GM12878 (cell line): ENCODE data around the gene MACROD2. TPM values are rescaled to one million over a fixed set of nuclear protein-coding genes. Genes with fewer than 3 reads are reported as not detected.

Experiments used
- ATAC-seq: fragments of 200-7000 bp; cut with Tn5 transposase; 3 replicates; pipeline ENCODE4 v1.9.1; 2020; ENCODE audit warnings: mild to moderate bottlenecking, moderate library complexity
- BruUV-seq: library from RNA; stranded (reverse); fragments of 400-500 nt; replicated peaks from 2 replicates; lab custom pipeline; 2021; lab: Mats Ljungman, UMichigan
- CTCF ChIA-PET: fragments of 300-600 bp; sonication (Branson Sonifier 250); formaldehyde crosslinking; extraction: SDS; loops from one replicate; lab custom pipeline; 2021; ENCODE audit warnings: inconsistent platforms; lab: Yijun Ruan, JAX
- POLR2A ChIA-PET: fragments of 350-600 bp; formaldehyde crosslinking; extraction: SDS; loops from one replicate; lab custom pipeline; 2021; ENCODE audit warnings: inconsistent platforms; lab: Charles Lee
- RAD21 ChIA-PET: fragments of 300-600 bp; sonication (Branson Sonifier 250); formaldehyde crosslinking; loops from one replicate; lab custom pipeline; 2023; ENCODE audit warnings: antibody characterized with exemption; ENCODE audit not compliant: unreplicated experiment; lab: Charles Lee
- SMC1A ChIA-PET: fragments of 300-600 bp; sonication (Branson Sonifier 250); formaldehyde crosslinking; loops from one replicate; lab custom pipeline; 2023; ENCODE audit not compliant: unreplicated experiment, uncharacterized antibody; lab: Charles Lee
- DNase-seq: peaks from one replicate; pipeline ENCODE4 v3.0.0-alpha.2; 2011; ENCODE audit warnings: low read depth, low spot score
- FAIRE-seq: peaks from 3 replicates; lab custom pipeline; 2011; peaks lifted over from hg19 to GRCh38; lab: Jason Lieb, UNC
- H2AFZ ChIP-seq: 2 replicates; pipeline ENCODE4 v1.6.0; 2011; ENCODE audit warnings: low read depth, low read length, control low read depth; ENCODE audit not compliant: control insufficient read depth
- H3K27ac ChIP-seq: 2 replicates; pipeline ENCODE4 v1.5.1; 2011; ENCODE audit warnings: control low read depth; ENCODE audit not compliant: control insufficient read depth, insufficient read depth
- H3K27me3 ChIP-seq, 2 experiments: replicated peaks in 1 of 2; 2 replicates each; pipeline versions ENCODE4 v1.6.0 to v1.6.1; 2011; ENCODE audit warnings: low read length in 1 of 2; ENCODE audit not compliant: control insufficient read depth in 2 of 2, insufficient read depth in 2 of 2
- H3K36me3 ChIP-seq, 2 experiments: 2 replicates each; pipeline ENCODE4 v1.5.1; 2011; ENCODE audit warnings: low read length in 1 of 2; ENCODE audit not compliant: control insufficient read depth in 2 of 2, insufficient read depth in 2 of 2
- H3K4me1 ChIP-seq: 2 replicates; pipeline ENCODE4 v1.6.1; 2011; ENCODE audit warnings: mild to moderate bottlenecking, low read length, moderate library complexity, mixed read lengths; ENCODE audit not compliant: control insufficient read depth, insufficient read depth
- H3K4me2 ChIP-seq: 2 replicates; pipeline ENCODE4 v1.6.0; 2011; ENCODE audit warnings: control low read depth; ENCODE audit not compliant: control insufficient read depth, insufficient read depth
- H3K4me3 ChIP-seq: fragments of 200-600 bp; sonication (generic); 2 replicates; pipeline ENCODE4 v1.5.1; 2016
- H3K79me2 ChIP-seq: 2 replicates; pipeline ENCODE4 v1.6.0; 2011; ENCODE audit warnings: low read length; ENCODE audit not compliant: control insufficient read depth, insufficient read depth
- H3K9ac ChIP-seq: 2 replicates; pipeline ENCODE4 v1.8.0; 2011; ENCODE audit warnings: low read length, control low read depth, mixed read lengths; ENCODE audit not compliant: control insufficient read depth, insufficient read depth
- H3K9me3 ChIP-seq: replicated peaks from 3 replicates; pipeline ENCODE4 v1.5.1; 2011; ENCODE audit warnings: mild to moderate bottlenecking, low read length; ENCODE audit not compliant: control insufficient read depth, insufficient read depth
- H4K20me1 ChIP-seq: 2 replicates; pipeline ENCODE4 v1.6.0; 2011; ENCODE audit not compliant: control insufficient read depth, insufficient read depth
- BHLHE40 ChIP-seq, 2 experiments: fragments of 450-650 bp in 1 of 2; IDR thresholded peaks; 2 replicates each; pipeline ENCODE4 v1.6.1; 2011 to 2017; ENCODE audit warnings: low read depth in 2 of 2, borderline replicate concordance in 1 of 2, improper control_type of control experiment in 1 of 2, low read length in 1 of 2, mild to moderate bottlenecking in 1 of 2
- BRCA1 ChIP-seq: IDR thresholded peaks from 2 replicates; pipeline ENCODE4 v1.6.1; 2011; ENCODE audit warnings: low read depth, low read length, improper control_type of control experiment
- IKZF1 ChIP-seq: fragments of 450-650 bp; conservative IDR thresholded peaks from 2 replicates; pipeline ENCODE4 v1.6.1; 2017; ENCODE audit warnings: antibody characterized with exemption, mild to moderate bottlenecking
- NFYB ChIP-seq: IDR thresholded peaks from 2 replicates; pipeline ENCODE4 v1.6.1; 2011; ENCODE audit warnings: low read depth, mild to moderate bottlenecking, low read length, improper control_type of control experiment, moderate library complexity; ENCODE audit not compliant: insufficient read depth
- POLR2AphosphoS2 ChIP-seq: IDR thresholded peaks from 2 replicates; pipeline ENCODE4 v1.6.1; 2011; ENCODE audit warnings: low read depth, mild to moderate bottlenecking, low read length, improper control_type of control experiment, moderate library complexity
- ZSCAN29 ChIP-seq: fragments of 450-650 bp; IDR thresholded peaks from 2 replicates; pipeline ENCODE4 v1.6.1; 2017; ENCODE audit warnings: mild to moderate bottlenecking, moderate library complexity
- WGBS: methylation state at CpG from one replicate; pipeline ENCODE4 v1.1.6; 2016; ENCODE audit warnings: low lambda C conversion rate; ENCODE audit not compliant: insufficient replicate concordance, insufficient coverage; ENCODE audit errors: missing lambda C conversion rate; 5-methylcytosine and 5-hydroxymethylcytosine counted together
- in situ Hi-C: fragments of 300-500 bp; cut with MboI; formaldehyde crosslinking; loops from 9 replicates; pipeline ENCODE4 v1.14.3; 2018; ENCODE audit warnings: mixed read lengths
- intact Hi-C: fragments of 100-400 bp; cut with micrococcal nuclease; formaldehyde crosslinking; loops from one replicate; pipeline ENCODE4 v1.14.2; 2022; ENCODE audit not compliant: unreplicated experiment
- polyA plus RNA-seq, 11 experiments: library from polyadenylated mRNA; depleted of rRNA in 4 of 11; unstranded in 6 of 11; stranded (reverse) in 5 of 11; fragments of >200 nt; fragmentation: Nextera tagmentation in 4 of 11; fragmentation: Illumina TruSeq in 1 of 11; extraction: Ambion mirVana in 4 of 11; extraction: Trizol in 1 of 11; gene quantifications; 1 replicate in 1 of 11; 2 replicates in 10 of 11; pipeline versions ENCODE4 v1.2.1 to v1.2.3, GENCODE V29; 2011 to 2016; ENCODE audit warnings: inconsistent platforms in 2 of 11, missing spikeins in 2 of 11, low read depth in 1 of 11
- total RNA-seq, 4 experiments: library from RNA; depleted of rRNA in 3 of 4; stranded (reverse); fragments of >200 nt in 3 of 4; fragmentation: Illumina TruSeq in 1 of 4; extraction: Trizol in 1 of 4; gene quantifications; 2 replicates each; pipeline versions ENCODE4 v1.2.1 to v1.2.3, GENCODE V29; 2013 to 2021
- TF ChIP-seq, protein P1 (sequence below): fragments of 450-650 bp; IDR thresholded peaks from 2 replicates; pipeline ENCODE4 v1.6.1; 2017; ENCODE audit warnings: antibody characterized with exemption, mild to moderate bottlenecking, moderate library complexity
- TF ChIP-seq, protein P2 (sequence below), 3 experiments: IDR thresholded peaks in 2 of 3; conservative IDR thresholded peaks in 1 of 3; 2 replicates each; pipeline ENCODE4 v1.5.1; 2011; ENCODE audit warnings: low read depth in 3 of 3, low read length in 3 of 3, mild to moderate bottlenecking in 3 of 3, control low read depth in 2 of 3, moderate library complexity in 2 of 3, inconsistent platforms in 1 of 3, mixed read lengths in 1 of 3; ENCODE audit not compliant: control insufficient read depth in 2 of 3, insufficient read depth in 1 of 3; ENCODE audit errors: extremely low read depth in 1 of 3

MACROD2 gene
- total and polyA plus RNA-seq, 10 of the 15 experiments (the other 5 are each of a cell fraction or from before 2014, with no cell fraction given), result 1.1 to 21.5 (median 2.2) TPM

DNA sequence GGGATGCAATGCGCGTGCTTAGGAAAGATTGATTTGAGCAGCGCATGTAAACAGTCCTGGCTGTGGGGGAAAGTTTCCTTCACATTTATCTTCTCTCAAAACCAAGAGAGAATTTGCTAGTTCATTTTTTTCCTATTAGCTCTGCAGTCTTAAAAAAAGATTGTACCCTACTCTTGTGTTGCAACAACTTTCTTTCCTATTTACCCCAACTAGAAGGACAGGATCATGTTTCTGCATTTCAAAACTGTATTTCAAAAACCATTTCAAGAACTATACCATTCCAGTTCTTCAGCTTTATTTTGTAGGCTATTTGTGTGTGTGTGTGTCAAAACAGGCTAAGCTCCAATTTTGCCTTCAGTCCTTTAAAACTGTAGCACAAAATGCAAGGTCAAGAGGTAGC lies 2104.8 kb downstream of the MACROD2 start:
- in situ Hi-C loops, result no loop called here
- TF ChIP-seq ZSCAN29 (no peak), IKZF1 (no peak), BHLHE40 (IDR thresholded peaks at IDR 0.05; ENCODE audit: borderline replicate concordance in 1 of 2, low read depth in 2 of 2, low read length in 1 of 2) (no peak)
- no peak for DNase-seq
- RAD21 ChIA-PET, result no interaction called here
- Histone ChIP-seq H3K9ac (no peak overlapping the region), H3K4me3 (no peak overlapping the region), H4K20me1 (no peaks in the 10 kb centered on the region), H3K4me2 (no peak overlapping the region), H3K79me2 (no peaks in the 10 kb centered on the region), H3K36me3 (no peaks in the 10 kb centered on the region), H3K27me3 (no peaks in the 10 kb centered on the region), H3K9me3 (no peaks in the 10 kb centered on the region), H3K27ac (no peak overlapping the region), H2AFZ (no peak overlapping the region), H3K4me1 (no peaks in the 10 kb centered on the region)
- intact Hi-C loops, result no loop called here
- no peak for ATAC-seq
- POLR2A ChIA-PET, result no interaction called here
- no peak for FAIRE-seq
- WGBS, result 87% methylated on average over 3 of the region's 3 CpGs
- no TSS peak for BruUV-seq
- CTCF ChIA-PET, result no interaction called here
- SMC1A ChIA-PET, result interaction anchor here (1.0 to 1.4 kb wide), 2 partner anchors 24 to 114 kb away, joined by 3 read pairs; no protein-coding TSS in a partner anchor

DNA sequence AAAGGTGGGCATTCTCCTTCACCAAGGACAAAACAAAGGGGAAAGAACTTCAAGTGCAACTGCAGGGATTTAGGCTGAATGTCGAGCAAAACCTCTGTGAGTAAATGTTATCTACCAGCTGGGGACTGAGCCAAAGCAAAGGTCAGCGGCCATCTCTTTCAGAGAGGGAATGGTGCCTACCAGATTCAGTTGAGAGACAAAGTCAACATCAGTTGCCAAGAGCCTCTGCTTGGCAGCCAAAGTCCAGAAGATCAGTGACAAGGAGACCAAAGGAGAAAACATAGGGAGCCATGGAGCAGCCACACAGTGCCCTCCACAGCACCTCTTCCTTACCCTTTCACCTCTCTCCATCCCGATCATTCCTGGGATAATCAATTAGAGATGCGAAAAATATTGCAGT lies 2105.5 kb downstream of the MACROD2 start:
- in situ Hi-C loops (no loop called here), intact Hi-C loops (no loop called here)
- no peak overlapping the region for H3K4me3 ChIP-seq
- no peak overlapping the region for H3K4me2 ChIP-seq
- BruUV-seq, result no TSS peak
- DNase-seq, result no peak
- ChIA-PET POLR2A (no interaction called here), SMC1A (interaction anchor here (1.0 to 1.4 kb wide), 2 partner anchors 24 to 114 kb away, joined by 3 read pairs; no protein-coding TSS in a partner anchor), CTCF (no interaction called here), RAD21 (no interaction called here)
- no peaks in the 10 kb centered on the region for H3K27me3 ChIP-seq
- 44% methylated on average over 4 of the region's 4 CpGs for WGBS
- no peaks in the 10 kb centered on the region for H3K36me3 ChIP-seq
- ATAC-seq, result no peak
- no peak overlapping the region for H3K9ac ChIP-seq
- no peaks in the 10 kb centered on the region for H3K9me3 ChIP-seq
- H2AFZ ChIP-seq, result no peak overlapping the region
- H3K4me1 ChIP-seq, result no peaks in the 10 kb centered on the region
- H4K20me1 ChIP-seq, result no peaks in the 10 kb centered on the region
- H3K27ac ChIP-seq, result no peak overlapping the region
- no peaks in the 10 kb centered on the region for H3K79me2 ChIP-seq
- no peak for FAIRE-seq
- TF ChIP-seq NFYB, result no peak
- TF ChIP-seq, protein P1, sequence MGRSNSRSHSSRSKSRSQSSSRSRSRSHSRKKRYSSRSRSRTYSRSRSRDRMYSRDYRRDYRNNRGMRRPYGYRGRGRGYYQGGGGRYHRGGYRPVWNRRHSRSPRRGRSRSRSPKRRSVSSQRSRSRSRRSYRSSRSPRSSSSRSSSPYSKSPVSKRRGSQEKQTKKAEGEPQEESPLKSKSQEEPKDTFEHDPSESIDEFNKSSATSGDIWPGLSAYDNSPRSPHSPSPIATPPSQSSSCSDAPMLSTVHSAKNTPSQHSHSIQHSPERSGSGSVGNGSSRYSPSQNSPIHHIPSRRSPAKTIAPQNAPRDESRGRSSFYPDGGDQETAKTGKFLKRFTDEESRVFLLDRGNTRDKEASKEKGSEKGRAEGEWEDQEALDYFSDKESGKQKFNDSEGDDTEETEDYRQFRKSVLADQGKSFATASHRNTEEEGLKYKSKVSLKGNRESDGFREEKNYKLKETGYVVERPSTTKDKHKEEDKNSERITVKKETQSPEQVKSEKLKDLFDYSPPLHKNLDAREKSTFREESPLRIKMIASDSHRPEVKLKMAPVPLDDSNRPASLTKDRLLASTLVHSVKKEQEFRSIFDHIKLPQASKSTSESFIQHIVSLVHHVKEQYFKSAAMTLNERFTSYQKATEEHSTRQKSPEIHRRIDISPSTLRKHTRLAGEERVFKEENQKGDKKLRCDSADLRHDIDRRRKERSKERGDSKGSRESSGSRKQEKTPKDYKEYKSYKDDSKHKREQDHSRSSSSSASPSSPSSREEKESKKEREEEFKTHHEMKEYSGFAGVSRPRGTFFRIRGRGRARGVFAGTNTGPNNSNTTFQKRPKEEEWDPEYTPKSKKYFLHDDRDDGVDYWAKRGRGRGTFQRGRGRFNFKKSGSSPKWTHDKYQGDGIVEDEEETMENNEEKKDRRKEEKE, result no peak
- TF ChIP-seq BRCA1, result no peak
- no peak for TF ChIP-seq POLR2AphosphoS2
- TF ChIP-seq, protein P2, sequence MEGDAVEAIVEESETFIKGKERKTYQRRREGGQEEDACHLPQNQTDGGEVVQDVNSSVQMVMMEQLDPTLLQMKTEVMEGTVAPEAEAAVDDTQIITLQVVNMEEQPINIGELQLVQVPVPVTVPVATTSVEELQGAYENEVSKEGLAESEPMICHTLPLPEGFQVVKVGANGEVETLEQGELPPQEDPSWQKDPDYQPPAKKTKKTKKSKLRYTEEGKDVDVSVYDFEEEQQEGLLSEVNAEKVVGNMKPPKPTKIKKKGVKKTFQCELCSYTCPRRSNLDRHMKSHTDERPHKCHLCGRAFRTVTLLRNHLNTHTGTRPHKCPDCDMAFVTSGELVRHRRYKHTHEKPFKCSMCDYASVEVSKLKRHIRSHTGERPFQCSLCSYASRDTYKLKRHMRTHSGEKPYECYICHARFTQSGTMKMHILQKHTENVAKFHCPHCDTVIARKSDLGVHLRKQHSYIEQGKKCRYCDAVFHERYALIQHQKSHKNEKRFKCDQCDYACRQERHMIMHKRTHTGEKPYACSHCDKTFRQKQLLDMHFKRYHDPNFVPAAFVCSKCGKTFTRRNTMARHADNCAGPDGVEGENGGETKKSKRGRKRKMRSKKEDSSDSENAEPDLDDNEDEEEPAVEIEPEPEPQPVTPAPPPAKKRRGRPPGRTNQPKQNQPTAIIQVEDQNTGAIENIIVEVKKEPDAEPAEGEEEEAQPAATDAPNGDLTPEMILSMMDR (IDR thresholded peaks at IDR 0.05 in 2 of 3, conservative IDR thresholded peaks at IDR 0.05 in 1 of 3; ENCODE audit: control insufficient read depth in 2 of 3, extremely low read depth in 1 of 3, insufficient read depth in 1 of 3, low read depth in 3 of 3, low read length in 3 of 3), result no peak
